ENCODE measurements around the gene SLC26A4.
A peak's percentile ranks its signal among the peaks of the same experiment; 100 is the strongest.

Gene SLC26A4

DNA sequence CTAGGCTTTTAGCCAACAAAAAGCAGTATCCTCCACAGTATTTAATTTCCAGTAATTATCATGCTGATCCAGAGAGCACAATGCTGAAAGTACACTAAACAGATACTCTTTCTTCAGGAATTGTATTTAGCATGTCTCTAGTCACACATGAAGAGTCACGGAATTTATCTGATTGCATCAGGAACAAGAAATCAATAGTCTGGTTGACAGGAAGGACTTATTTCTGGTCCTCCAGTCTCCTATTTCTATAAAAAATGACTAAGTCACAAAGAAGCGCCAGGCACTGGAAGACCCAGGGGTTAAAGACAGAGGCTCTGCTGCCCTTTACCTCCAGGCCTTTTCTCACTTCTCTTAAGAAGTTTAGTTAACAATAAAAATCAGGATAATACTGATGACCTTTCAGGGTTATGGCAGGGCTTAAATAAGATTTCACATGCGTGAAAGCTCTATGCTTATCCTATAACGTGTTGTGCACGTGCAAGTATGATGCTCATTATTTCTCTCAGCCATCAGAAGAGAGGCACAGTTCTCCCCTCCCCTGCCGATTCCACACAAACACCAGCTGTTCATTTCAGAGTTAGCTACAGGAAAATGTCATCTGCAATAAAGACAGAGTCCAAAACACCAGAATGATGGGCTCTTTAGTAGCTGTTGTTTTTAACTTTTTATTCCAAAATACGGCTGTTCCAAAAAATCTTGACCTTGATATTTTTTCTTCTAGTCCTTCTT is 36.9 kb downstream of the SLC26A4 start:
- no peak for DNase-seq

DNA sequence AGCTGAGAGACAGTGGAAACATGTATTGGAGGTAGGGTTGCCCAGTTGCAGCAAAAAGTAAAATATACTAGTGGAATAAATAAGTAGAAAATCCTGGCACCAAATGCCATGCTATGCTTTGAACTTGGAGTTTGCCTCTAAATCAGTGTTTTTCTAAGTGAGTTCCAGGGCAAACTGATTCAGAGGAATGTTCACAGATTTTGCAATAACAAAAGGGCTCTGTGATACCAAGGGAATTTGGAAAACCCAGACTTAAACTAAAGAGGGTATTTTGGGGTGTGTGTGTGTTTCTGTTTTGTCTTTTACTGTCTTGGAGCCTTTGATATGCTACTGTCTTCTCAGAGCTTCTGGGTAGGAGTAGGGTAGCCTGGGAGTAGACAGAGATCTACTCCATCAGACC is 39.9 kb downstream of the SLC26A4 start:
- DNase-seq, result no peak

DNA sequence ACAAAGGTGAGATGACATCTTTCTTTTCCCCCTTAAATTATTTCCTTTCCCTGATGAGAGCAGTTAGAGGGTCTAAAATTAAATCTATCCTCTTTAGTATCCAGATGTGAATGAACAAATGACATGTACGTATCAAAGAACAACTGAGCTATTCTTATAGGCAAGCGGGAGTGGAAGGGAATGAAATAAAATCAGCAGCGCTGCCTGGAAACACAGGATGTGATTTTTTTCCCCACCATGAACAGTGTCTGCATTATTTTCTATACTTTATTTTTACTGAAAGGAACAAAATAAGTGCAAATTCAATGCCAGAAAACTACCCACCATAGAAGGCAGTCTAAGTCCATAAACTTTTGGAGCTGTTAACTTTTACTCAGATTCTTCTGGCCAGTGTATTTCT is 40.6 kb downstream of the SLC26A4 start:
- no peak for DNase-seq

DNA sequence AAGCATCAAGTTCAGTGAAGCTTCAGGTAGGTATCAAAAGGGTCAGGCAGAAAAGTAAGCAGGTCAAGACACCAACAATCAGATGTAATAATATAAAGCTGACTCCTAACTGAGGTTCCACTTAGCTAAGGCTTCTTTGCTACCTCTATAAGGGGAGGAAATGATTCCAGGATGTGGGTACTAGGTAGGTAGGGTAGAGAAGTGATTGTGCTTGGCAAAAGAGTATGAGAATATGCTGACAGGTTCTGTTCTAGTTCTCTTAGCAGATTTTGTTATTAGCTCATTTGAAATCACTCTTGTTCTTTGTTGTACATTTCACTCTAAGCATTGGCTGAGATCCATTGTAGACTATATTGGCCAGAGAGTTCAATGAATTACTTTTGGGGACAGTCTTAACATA is 42.6 kb downstream of the SLC26A4 start:
- DNase-seq, result no peak

DNA sequence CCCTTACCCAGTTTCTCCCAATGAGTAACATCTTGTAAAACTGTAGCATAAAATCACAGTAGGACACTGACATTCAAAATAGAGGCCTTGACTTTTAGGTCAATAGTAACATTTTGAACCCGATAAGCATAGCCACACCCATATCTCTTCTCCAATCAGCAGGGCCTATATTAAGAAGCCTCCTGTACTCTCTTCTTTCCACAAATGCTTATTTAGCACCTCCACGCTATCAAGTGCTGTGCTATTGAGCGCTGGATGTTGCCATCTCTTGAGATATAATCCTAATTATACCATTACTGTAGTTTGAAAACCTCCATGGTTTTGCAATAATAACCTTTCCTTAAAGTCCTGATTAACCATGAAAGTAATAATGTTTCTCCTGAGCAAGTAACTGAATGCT is 43.2 kb downstream of the SLC26A4 start:
- no peak for DNase-seq

DNA sequence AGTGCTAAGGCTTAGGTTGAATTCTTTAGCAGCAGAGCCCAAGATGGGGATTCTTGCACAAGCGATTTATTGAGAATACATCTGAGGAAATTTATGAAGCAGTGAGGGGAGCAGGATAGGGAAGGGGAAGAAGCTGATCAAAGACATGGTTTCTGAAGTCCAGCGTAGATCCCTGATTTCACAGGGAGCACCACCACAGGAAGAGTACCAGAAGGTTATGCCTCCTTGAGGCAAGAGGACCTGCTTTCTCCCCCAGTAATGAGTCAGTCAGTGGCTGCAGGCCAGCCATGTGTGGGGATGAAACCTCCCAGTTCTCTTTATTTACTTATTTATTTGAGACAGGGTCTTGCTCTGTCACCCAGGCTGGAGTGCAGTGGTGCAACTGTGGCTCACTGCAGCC is 48.3 kb downstream of the SLC26A4 start:
- DNase-seq, result no peak

DNA sequence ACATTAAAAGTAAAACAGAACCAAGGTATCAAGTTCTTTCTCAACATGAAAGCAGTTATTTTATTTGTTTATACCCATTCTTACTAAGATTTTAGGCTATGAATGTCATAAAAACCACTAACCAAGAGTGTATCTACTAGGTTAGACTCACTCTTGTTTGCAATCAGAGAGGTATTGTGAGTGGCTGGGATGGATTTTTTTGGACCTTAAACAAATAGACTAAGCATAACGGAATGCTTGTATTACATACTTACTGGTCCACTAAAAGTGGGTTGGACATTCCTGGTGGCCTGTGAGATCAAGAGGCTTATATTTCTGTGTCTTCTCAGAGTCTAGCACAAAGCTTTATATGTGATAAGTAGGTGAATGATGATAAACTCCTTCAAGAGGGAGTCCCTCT is 50.7 kb downstream of the SLC26A4 start:
- no peak for DNase-seq

DNA sequence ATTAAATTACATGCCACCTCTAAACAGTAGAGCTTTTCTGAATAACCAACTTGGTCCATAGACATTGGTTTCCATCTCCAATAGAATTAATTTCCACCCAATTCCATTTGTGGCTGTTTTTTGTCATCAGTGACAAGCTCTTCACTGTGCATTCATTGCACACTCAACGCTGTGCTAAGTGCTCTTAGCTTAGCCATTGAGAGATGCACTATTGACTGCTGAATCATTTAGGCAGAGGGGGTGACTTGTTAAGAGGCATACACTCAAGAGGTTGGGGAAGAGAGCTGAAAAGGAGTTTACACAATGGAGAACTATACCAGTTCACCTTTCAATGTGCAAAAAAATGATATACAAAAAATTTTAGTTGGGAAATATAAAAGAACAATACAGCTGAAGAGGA is 51.4 kb downstream of the SLC26A4 start:
- DNase-seq, result no peak

DNA sequence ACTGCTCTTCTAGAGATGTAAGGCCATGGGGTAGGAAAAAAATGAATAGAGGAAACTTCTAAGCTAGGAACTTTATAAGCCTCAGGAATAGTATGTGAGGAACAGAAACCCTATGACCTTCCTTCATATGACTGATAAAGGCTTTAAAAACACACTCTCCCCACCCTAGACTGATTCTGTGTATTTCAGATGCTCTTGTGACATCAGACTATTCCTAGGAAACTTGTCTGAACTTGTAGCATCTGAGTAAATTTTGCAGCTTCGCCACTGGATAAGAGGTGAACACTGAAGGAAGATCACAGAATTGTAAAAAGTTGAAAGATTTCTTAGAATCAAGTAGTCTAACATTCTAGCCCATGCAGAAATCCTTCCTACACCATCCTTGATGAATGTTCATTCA is 52.3 kb downstream of the SLC26A4 start:
- DNase-seq, result no peak

DNA sequence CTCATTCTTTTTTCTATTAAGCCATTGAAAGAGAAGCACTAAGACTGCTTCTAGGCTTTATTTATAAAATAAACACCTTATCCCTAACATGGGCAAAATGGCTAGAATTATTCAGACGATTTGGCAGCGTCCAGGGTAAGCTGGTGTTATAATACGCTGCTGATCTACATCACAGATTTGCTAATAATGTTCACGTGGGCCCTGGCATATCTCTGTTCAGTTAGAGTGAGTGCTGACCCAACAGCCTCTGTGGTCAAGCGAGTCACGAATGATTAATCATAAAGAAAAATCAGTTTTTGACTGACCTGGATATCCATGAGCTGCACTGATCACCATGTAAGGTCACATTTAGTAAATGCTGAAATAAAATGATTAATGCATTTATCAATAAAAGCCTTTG is 54.9 kb downstream of the SLC26A4 start:
- DNase-seq, result no peak

DNA sequence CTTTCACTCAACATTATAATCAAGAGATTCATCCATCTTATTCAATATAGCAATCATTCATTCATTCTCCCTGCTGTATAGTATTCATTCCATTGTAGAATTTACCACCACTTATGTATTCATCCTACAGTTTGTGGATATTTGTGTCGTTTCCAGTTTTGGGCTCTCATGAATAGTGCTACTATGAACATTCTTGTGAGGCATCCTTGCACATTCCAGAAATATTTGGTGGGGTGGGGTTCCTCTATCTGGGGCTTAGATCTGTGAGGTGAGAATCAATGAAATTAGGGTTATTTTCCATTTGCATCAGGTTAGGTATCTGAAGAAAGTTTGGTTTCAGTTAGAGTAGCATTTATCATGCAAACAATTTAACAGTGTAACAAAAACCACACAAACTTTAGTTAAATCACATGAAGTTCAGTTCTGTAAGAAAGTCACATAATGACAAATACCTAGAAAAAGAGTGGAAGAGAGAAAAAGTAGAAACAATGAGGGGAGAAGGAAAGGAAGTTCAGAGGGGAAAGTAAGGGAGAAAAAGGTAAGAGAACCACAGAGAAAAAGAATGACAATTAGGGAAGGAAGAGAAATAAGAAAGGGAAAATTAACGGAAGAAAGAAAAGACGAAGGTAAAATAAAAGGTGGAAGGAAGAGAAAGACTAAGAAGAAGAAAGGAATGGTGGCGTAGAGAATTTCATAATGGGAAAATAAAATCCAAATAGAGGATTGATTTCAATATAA is 58.0 kb downstream of the SLC26A4 start:
- no peak for DNase-seq

DNA sequence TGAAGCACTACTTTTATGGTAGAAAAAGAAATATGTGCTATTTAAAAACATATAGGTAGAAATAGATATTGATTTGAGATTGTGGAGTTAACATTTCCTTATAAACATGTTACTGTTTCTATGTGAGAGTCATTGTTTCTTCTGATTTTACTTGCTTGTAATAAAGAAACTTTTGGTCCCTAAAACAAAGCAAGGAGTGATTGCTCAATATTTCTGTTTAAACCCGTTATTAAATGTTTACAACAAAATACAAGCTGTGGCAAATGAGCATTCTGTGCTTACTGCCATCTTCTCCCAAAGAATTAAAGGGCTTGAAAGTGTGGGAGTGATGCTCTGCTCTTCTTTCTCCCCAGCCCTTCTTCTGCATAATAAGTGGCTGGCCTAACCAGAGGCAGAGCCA is 60.7 kb downstream of the SLC26A4 start:
- DNase-seq, result no peak

DNA sequence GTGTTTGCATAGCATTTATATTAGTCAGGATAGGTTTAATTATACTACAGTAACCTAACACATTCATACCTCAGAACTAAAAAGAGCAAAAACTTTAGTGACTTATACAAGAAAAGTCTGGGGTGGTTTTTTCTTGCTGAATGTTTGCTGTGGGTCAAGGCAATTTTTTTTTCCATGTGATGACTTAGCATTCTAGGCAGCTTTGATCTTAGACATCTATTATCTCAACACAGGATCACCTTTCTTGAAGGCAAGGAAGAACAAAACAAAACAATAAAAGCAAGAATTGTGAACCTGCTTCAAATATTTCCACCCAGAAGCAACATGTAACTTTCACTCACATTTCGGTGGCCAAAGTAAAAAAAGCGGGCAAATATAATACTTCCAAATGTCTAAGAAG is 62.6 kb downstream of the SLC26A4 start:
- DNase-seq, result no peak

DNA sequence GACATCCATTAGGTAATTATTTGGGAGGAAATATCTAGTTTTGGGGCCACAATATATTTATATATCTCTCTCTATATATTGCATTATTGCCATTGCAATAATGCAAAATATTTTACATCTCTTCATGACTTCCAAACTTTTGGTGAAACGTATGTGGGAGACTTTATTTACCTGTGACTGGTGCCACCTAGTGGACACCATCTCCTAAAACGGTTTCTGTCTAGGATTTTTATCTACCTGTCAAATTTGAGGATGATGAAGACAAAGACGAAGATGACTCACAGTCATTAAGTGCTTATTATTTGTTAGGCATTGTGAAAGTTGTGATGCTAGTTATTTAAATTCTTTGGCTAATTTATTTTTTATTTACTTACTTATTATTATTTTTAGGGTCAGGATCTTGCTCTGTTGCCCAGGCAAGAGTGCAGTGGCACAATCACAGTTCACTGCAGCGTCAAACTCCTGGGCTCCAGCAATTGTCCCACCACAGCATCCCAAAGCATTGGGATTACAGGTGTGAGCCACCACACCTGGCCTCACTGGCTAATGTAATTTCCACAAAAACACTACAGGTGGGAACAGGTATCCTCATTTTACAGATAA is 64.6 kb downstream of the SLC26A4 start:
- DNase-seq, result peak; percentile 1 to 14 (median 6)

DNA sequence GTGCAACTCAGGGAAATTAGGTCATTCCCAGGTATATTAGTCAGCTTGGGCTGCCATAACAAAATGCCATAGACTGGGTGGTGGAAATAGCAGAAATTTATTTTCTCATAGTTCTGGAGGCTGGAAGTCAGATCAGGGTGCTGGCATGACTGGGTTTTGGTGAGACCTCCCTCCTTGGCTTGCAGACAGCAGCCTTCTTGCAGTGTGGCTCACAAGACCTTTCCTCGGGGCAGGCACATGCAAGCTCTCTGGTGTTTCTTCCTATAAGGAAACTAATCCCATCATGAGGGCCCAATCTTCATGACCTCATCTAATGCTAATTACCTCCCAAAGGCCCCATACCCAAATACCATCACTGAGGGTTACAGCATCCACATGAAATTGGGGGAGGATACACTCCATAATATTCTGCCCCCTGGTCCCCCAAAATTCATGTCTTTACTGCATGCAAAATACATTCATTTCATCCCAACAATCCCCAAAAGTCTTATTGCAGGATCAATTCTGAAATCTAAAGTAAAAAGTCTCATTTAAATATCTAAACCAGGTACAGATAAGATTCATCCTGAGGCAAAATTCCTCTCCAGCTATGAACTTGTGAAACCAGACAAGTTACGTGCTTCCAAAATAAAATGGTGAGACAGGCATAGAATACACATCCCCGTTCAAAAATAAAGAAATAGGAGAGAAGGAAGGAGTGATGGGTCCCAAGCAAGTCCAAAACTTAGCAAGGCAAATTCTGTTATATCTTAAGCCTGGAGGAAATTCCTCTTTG is 65.9 kb downstream of the SLC26A4 start:
- no peak for DNase-seq

DNA sequence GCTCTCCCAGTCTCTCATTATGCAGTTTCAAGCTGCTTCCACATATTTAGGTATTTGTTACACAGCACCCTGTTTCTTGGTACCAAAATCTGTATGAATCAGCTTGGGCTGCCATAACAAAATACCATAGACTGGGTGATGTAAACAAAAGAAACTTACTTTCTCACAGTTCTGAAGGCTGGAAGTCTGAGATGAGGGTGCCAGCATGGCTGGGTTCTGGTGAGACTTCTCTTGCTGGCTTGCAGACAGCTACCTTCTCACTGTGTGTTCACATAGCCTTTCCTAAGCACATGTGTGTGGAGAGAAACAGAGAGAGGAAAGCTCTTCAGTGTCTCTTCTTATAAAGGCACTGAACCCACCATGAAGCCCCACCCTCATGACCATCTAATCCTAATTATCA is 67.6 kb downstream of the SLC26A4 start:
- DNase-seq, result no peak

DNA sequence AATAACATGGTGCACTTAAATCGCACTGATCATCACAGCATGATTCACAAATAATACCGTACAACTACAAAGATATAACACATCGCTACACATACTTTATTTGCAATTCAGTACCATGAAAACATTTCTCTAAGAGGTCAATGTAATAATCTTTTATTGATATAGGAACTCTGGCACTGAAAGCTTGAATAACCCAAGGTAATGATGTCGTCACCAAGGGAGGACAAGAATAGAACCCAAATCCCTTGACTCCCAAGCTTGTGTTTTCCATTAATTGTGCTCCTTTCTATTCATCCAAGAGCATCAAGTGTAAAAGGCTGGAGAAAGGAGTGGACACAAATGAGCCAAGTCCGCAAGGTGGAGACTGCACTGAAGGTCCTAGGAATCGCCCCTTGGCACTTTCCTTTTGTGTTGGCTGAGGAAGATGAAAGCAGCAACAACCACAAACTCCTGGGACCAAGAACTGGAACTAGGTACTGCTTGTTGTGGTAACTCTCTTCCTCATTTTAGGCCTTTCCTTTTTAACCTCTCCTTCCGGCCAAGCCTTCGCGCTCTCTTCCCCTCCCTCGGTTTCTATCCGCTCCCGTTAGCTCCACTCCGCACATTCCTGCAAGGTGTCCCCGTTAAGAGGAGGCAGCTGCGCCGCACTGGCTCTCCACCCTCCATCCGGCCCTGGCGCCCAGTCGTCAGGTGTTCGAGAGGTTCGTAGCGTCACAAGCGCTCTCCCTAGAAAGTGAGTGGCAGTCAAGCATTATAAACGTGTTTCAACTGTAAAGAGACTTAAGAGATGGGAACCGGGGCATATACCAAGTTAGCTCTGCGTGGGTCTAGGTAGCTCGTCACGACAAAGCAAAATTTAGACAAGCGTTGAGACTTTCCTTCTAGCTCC is 82.3 kb downstream of the SLC26A4 start:
- peak; percentile 48 to 67 (median 57) for DNase-seq

DNA sequence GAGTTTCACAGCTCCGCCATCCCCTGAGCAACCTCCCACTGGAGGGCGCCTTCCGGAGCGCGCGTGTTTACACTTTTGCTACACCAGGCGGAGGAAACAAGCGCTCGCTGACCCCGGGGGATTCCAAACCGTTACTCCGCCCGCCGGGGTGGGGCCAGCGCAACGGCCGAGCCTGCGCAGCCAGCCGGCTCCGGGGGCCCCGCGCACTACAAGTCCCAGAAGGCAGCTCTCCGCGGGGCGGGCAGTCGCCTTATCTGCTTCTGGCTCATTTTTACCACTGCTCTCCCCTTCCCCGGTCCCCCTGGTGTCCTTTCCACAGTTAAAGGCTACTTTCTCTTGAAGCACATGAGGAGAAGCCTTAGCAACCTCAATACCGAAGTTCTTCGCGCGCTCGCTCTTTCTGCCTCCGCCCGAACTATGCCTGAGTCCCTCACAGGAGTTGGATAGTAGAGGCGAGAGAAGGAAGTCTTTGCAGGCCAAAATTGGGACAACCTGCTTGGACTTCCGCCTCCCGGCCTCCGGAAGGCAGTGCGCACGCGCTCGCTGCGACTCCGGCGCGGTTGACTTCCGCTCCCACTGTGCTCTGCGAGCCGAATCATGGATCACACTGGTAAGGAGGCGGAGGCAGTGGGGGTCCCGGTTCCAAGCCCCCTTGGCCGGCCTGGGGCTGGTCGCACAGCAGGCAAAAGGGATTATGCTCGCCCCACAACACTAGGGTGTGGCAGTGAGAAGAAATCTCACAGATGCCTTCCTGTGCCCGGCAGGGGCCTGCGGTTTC is 83.1 kb downstream of the SLC26A4 start, which contains the start of gene CBLL1:
Gene CBLL1, plus strand, starts transcription at position 576 of the 778 bp plus-strand sequence. Its CDS starts 22 bp downstream, at position 598.
- DNase-seq, result peak; percentile 94 to 97 (median 96)

DNA sequence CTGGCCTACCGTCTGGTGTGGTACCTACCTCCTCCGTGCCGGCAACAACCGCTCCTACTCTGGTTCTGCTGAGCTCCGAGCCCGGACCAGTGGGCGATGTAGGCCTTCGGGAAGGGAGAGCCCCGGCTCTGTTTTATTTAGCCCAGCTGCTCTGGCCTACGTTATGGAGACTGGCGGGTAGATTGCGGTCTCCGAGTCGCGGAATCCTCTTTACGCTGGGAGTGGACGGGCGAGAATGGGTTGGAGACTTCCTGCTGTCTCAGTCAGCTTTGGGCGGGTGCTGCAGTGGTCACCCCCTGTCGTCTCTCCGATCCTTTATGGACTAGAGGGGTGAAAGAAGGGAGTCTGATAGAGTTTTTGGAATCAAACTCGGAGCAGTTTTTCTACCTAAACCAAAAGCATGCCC is 83.7 kb downstream of the SLC26A4 start:
- no peak for DNase-seq

DNA sequence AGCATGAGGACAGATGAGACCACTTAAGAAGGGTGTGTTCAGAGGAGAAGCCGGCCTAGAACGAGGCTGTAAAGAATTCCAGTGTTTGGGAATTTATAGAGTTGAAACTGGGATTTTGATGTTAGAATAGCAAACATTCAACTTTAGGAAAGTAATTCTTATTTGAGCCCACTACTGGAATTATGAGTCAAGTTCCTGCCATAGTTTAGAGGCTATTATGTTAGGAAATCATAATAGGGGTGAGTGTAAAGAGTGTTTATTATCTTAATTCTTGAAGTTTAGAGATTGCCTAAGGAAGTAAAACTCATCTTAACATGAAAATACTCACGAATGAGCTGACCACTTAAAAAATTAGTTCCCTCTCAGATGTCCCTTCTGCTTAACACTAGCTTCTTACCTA is 85.4 kb downstream of the SLC26A4 start:
- DNase-seq, result no peak

DNA sequence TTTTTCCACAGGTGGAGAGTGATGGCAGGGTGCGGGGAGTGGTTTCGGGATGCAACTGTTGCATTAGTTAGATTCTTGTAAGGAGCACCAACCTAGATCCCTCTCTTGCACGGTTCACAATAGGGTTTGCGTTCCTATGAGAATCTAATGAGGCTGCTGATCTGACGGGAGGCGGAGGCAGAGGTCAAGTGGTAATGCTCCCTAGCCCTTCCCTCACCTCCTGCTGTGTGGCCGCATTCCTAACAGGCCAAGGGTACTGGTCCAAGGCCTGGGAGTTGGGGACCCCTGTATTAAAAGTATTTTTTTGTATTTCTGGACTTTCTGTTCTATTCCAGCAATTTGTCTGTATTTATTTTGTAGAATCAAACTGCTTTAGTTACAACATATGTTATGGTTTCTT is 90.5 kb downstream of the SLC26A4 start:
- no peak for DNase-seq

Data from activated CD4-positive, CD25-positive, alpha-beta regulatory T cell (primary cell).